ENCODE results near the gene AGO1.

- no peak for TF ChIP-seq CTCF (IDR thresholded peaks at IDR 0.05; ENCODE audit: low read depth, low read length)
- TF ChIP-seq MYC (IDR thresholded peaks at IDR 0.05; ENCODE audit: low read depth, low read length), result no peak
These were observed 75.5 kb downstream of the AGO1 start for GRCh38 chr1:35958558-35958957.

Data from NB4 (cell line).